C4-2B (cell line): ENCODE measurements around the gene TCF19.
"Not testable (repeated sequence)": the region's sequence is repeated elsewhere in the genome, so short reads cannot be mapped to it uniquely, and the experiment has no call there.

ENCODE experiments used
- CTCF ChIP-seq: fragments of 450-650 bp; conservative IDR thresholded peaks from 2 replicates; pipeline ENCODE4 v1.5.1; 2017; ENCODE audit warnings: mild to moderate bottlenecking
- ZFX ChIP-seq: fragments of 450-650 bp; IDR thresholded peaks from 2 replicates; pipeline ENCODE4 v1.6.1; 2017

- TF ChIP-seq CTCF, ZFX: not testable (repeated sequence)
These were observed 27.3 kb downstream of the TCF19 start for GRCh38 chr6:31185695-31186051.
